ENCODE results near the gene DHX15.

The DHX15 gene

DNA sequence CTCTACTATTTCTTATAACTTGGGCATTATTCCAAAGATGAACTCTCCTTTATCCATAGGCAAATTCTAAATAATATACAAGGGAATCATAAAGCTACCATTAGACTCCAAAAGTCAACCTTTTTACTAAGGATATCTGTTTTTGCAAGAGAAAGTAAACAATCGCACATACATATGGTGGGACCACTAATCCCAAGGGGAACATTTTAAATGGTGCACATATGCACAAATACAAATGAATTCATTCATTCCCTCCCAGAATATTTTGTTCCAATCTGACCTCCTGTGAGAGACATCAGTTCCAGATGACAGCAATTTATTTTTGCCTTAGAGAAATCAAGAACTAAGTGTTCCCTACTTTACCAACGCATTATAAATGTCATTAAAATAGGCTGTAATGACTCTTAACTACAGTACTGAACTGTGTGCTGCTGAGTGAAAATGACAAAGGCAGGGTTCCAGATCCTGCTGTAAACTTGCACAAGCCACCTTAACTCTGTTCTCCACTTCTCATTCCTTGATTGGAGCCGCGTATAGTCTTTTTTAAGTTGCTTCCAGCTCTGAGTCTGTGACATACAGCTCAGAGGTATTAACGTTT, 2.0 kb downstream of the DHX15 start:
- no peak for DNase-seq

GRCh38 chr4:24578364-24578763, 6.0 kb downstream of the DHX15 start:
- DNase-seq = no peak

GRCh38 chr4:24576276-24576675, 8.1 kb downstream of the DHX15 start:
- DNase-seq = no peak

- DNase-seq = no peak
Observed at GRCh38 chr4:24574236-24574635, 10.1 kb downstream of the DHX15 start.

DNA sequence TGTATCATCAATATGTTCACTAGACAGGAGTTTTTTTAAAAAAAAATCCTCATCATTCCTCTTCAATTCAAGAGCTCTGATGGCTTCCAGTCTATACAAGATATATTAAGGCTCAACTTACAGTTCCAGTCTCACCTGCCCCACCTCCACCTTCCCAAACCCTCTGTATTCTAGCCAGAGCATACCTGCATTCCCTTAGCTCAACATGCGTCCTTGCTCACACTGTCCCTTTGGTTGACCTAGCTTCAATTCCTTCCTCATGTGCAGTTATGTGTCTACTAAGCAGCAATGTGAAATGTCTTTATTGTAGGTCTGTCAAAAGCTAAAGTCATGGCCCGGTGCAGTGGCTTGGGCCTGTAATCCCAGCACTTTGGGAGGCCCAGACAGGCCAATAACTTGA, 10.8 kb downstream of the DHX15 start:
- DNase-seq = no peak

DNA sequence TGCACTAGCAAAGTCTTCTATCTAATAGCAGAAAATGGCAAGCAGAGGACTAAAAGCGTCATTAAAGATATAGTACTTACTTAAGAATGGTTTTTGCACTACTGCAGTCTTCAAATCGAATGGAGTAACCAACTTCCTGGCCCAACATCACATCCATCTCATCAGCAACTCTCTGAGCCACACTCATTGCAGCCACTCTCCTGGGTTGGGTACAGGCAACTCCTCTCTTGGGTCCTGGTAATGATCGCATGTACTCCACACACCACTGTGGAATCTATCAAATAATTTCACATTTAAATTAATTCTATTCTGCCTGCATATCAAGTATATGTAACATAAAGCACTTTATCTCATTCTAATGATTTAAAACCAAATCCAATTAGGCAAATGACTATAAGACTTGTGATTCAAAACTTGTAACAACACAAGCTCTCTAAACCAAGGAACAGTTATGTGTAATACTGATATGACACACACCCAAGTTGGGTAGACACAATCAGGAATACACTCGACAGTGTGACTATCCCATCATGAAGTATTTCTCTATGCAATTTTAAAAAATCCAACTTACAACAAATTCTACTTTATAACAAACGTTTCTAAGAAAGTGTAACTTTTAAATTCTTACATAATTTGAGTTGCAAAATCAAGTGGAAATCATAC, 13.6 kb downstream of the DHX15 start:
- DNase-seq = no peak

- no peak for DNase-seq
Observed at GRCh38 chr4:24570172-24570571, 14.2 kb downstream of the DHX15 start.

- no peak for DNase-seq
Observed at GRCh38 chr4:24569662-24570061, 14.7 kb downstream of the DHX15 start.

DNA sequence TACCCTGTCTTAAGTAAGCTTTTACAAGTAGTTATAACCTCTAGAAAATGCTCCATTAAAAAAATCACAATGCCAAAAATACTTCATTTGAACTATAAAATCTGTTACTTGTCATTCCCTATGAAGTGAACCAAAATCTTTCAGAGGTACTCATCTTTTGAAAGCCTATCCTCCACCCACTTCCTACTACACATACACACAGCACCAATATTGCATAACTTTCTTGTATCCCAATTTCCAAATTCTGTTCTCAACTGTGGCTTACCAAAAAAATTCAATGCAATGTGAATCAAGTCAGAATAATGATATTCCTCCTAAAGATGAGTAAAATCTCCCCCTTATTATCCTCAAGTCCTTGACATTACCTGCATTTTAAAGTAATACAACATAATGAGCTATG, 15.9 kb downstream of the DHX15 start:
- DNase-seq = no peak

- DNase-seq = no peak
Observed at GRCh38 chr4:24565054-24565453, 19.3 kb downstream of the DHX15 start.

DNA sequence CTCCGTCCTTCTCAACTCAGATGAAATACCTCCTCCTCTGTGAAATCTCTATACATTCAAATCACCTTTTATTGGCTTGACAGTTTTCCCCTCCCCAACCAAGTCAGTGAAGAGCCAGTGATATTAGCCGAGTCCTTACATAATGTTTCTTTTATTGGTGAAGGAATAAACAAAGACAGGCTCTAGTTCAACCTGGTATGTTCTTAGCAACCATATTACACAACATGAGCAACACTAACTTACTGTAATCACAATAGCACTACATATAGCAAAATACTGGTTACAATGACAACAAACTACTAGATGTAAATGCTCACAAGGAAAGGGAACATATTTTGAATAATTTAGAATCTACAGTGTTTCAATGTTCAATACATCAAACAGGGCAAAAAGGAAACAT, 19.9 kb downstream of the DHX15 start:
- DNase-seq = no peak

- DNase-seq = no peak
Observed at GRCh38 chr4:24561438-24562139, 22.8 kb downstream of the DHX15 start.

GRCh38 chr4:24560868-24561368, 23.4 kb downstream of the DHX15 start:
- DNase-seq = no peak

GRCh38 chr4:24559889-24560288, 24.5 kb downstream of the DHX15 start:
- DNase-seq = no peak

DNA sequence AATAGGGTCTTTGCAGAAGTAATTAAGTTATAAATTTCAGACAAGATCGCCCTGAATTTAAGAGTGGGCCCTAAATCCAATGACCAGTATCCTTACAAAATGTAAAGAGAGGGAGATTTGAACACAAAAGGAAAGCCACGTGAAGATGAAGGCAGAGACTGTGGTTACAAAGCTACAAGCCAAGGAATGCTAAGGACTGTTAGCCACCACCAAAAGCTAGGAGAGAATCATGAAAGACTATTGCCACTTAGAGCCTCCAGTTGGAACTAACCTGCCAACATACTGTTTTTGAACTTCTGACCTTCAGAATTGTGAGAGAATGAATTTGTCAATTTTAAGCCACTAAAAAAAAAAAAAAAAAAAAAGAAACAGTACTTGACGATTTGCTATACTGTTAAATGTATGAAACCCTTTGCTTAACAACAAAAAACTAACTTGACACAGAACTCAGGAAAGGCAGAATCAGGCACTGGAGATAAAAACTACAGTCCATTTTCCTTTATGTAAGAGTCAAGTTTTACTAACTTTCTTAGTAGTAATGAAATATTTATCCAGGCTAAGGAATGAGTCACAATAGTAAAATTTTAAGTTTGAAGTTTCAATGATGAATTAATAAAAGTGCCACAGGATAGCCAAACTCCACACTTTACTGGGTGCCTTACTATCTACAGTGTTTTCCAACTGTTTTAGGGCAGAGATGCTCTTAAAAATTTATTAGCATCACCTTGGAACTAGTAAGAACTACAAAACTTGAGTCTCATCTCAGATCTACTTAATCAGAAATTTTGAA, 25.1 kb downstream of the DHX15 start:
- no peak for DNase-seq

DNA sequence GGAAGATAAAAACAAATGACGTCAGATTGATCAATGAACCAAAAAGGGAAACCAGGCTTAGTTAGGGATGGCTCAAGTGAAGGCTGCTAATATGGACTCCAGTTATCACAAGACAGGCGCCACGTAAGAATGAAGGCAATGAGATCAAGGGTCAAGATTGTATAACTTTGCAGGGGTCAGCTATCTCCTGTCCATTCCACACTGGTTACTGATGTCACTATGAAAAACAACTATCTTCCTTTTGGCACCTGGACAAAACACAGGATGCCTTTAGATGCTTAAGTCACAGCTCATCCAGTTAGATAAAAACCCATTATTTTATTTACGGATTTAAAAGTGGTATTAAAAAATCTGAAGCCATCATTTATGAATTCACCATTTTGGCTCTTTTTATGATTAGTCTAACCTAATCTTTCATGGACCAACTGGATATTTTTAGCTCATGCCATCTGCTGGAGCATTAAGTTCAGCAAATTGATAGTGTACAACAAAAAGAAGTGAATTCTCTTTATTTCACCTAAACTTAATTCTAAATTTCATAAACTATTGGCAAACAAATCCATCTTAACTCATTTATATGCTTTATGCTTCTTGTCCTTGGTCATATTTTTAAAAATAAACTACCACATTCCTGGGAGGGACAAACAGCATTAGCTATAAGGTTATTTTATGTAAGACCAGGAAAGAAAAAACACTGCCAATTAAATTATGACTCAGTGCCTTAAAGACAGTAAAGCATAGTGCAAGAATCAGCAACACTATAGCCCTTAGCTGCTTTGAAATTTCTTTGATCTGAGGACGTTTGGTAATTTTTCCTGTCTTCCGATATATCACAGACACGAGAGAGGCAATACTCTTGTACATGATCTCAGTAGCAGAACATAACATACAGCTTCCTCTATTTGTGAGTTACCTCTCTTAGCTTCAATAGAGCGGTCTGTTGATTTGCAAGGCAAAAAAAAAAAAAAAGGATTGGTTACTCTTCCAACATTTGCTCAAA, 27.0 kb downstream of the DHX15 start:
- no peak for DNase-seq

DNA sequence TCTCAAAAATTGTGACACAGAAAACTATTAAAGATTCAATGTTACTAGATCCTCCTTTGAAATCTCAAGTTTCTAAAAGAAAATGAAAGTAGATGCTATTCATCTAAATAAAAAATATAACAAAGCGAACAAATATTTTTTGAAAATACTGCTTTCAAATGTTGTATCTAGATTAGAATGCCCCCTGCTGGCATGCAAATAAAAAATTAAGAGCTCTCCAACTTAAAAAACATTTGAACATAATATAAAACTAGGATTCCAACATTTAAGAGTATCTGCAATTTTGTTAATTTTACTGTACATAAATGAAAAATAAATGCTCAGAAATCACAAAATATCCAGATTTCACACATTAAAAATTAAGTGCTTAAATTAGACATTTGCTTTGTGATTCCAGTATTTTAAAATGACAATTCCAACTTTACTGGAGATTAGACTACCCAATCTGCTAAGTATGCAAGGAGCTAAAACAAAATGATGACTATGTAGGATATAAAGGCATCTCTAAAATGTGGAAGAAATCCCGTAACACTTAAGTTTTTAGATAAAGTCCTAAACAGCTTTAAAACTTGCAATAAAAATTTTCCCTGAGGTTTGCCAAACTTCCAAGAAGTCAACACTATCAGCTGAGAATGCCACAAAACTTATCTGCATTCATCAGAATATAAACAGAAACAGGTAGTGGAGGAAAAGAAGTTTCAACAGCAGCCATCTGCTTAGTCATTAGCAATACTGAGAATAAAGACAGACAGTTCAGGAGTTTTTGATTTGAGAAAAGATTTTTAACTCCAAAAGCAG, 32.7 kb downstream of the DHX15 start:
- DNase-seq = no peak

DNA sequence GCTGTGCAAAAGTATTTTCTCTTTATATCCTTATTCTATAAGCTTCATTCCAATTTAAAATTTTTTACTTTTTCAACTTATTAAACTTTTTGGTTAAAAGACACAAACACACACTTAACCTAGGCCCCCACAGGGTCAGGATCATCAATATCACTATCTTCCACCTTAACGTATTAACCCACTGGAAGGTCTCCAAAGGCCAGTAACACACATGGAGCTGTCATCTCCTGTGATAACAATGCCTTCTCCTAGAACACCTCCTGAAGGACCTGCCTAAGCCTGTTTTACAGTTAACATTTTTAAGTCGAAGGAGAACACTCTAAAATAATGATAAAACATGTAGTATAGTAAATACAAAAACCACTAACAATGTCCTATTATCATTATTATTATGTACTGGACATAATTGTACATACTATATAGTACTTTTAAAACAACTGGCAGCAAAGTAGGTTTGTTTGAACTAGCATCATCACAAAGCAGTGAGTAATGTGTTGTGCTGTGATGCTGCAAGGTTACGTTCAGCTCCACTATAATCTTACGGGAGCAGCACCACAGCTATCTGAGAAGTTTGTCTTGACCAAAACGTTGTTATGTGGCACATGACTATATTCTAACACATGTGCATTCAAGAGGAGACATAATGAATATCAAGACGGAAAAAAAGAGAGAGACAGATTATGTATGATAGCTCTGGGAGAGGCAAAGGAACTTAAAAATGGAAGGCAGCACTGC, 33.7 kb downstream of the DHX15 start:
- no peak for DNase-seq

DNA sequence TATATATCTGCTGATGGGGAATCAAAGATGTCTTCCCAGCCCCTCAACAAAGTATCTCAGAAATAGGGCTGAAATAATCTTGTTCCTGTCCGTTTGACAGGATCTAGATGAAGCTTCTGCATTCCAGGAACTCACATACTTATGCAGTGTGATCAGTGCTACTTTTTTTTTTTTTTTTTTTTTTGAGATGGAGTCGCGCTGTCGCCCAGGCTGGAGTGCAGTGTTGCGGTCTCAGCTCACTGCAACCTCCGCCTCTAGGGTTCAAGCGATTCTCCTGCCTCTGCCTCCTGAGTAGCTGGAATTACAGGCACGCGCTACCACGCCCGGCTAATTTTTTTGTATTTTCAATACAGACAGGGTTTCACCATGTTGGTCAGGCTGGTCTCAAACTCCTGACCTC, 36.4 kb downstream of the DHX15 start:
- DNase-seq = no peak

DNA sequence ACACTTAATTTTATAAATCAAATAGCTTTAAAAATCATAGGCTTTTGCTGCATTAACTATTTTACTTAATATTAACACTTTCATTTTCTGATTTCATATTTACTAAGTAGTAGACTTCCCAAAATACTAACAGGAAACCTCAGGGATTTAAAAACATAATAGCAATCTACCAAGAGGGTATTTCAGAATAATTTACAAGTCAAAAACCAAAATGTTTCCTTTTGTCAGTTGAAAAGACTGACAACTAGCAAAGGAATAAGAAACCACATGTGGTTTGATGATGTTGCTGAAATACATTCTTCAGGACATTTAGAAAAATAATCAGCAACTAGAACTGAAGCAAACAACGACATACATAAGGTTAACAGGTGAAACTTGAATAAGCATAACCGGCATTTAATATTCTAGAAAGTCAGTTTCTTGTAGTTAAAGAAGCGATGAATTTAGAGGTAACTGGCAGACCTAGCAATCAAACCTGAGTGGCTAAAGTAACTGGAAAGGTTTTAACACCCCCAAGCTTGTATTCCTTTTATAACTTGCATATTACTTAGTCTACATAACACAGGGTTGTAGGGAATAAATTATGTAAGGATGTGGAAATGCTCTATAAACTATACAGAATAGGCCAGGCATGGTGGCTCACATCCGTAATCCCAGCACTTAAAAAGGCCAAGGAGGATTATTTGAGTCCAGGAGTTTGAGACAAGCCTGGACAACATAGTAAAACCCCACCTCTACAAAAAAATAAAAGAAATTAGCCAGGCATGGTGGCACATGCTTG, 40.0 kb downstream of the DHX15 start:
- DNase-seq = no peak
